ENCODE results near the gene SBF1.
"Not testable (repeated sequence)": the region's sequence is repeated elsewhere in the genome, so short reads cannot be mapped to it uniquely, and the experiment has no call there.

The SBF1 gene

GRCh38 chr22:50444663-50445062, 30.2 kb downstream of the SBF1 start:
- no peak for DNase-seq

DNA sequence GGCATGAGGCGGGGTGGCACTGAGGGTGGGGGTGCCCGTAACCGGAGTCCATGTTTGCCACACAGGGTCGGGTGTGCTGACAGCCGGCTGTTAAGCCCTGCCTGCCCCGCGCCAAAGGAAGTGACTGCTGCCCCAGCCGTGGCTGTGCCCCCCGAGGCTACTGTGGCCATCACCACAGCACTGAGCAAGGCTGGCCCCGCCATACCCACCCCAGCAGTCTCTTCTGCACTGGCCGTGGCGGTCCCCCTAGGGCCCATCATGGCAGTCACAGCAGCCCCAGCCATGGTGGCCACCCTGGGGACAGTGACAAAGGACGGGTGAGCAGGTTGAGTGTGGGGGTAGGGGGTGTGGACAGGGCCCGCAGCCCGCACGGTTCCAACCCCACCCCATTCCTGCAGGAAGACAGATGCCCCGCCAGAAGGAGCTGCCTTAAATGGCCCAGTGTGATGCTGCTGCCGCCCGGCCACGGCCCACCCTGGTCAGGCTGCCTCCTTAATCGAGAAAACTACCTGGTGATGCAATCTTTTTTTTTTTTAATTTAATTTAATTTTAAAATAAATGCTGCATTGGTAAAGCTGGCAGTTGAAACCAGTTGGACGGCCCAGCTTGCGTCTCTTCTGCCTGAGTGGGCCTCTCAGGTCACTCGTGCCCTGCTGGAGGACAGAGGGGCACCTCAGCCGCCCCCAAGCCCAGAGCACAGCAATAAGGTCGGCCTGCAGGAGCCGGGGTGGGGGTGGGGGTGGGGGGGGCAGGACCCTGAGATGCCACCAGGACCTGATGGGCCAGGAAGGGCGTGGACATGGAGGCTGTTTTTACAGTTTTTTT, 30.8 kb downstream of the SBF1 start:
- no peak for DNase-seq

DNA sequence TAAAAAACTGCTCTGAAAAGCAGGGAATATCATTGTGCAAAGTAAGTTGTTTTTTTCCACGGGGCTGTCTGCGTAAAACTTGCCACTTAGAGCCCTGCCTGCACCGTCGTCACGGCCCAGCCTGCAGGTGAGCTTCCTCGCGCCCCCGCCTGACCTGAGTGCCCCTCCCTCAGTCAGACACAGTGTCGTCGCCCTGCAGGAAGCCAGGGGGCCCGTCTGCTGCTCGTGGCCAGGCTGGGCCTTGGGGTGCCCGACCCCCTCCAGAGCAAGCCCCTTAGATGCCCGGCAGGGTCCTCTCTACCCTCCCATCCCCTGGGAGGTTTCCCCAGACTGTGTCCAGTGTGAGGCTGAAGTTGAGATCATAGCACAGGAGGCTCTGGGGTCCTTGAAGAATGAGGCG, 31.6 kb downstream of the SBF1 start:
- no peak for DNase-seq

GRCh38 chr22:50441428-50441993, 33.3 kb downstream of the SBF1 start:
- no peak for DNase-seq

DNA sequence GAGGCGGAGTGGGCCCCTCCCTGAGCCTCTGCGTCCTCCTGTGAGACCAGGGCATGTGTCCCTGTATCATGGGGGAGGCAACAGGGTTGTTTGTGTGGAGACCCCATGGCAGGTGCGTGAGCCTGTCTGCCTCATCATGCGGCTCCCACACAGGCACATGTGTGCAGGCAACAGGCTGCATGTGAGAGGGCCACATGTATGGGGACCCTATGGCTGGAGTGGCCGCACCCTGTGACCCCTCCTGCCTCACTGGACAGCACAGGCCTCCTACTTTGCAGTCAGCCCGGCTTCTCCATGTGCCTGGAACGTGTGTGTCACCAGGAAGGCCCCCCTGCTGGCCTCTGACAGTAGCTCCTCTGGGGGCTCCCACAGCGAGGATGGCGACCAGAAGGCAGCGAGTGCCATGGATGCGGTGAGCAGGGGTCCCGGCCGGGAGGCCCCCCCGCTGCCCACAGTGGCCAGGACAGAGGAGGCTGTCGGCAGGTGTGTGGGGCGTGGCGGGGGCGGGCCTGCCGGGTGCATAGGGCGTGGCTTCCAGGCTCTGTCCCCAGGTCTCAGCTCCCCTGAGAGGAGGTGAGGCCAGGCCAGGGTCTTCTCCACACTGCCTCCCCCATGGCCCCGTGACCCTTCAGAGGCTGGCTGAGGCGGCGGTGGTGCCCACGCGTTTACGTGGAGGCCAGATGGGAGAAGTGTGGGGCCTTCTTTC, 34.1 kb downstream of the SBF1 start:
- DNase-seq: no peak

DNA sequence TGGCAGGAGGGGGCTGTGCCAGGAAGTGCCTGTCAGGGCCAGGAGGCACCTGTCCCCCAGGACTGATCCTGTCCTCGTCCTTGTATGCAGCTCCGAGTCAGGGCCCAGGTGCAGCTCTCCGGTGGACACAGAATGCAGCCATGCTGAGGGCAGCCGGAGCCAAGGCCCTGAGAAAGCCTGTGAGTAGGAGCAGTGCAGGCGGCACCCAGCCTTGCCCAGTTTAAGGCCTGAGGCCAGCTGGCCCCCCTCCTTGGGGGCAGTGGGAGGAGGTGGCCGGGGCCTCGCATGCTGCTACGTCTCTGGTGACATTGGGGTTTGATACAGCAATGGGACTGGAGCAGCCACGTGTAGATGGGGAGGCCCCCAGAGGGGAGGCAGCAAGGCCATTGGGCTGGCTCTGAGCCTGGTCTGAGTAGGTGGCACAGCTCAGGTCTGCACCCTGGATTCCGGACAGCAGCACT, 34.9 kb downstream of the SBF1 start:
- no peak for DNase-seq

DNA sequence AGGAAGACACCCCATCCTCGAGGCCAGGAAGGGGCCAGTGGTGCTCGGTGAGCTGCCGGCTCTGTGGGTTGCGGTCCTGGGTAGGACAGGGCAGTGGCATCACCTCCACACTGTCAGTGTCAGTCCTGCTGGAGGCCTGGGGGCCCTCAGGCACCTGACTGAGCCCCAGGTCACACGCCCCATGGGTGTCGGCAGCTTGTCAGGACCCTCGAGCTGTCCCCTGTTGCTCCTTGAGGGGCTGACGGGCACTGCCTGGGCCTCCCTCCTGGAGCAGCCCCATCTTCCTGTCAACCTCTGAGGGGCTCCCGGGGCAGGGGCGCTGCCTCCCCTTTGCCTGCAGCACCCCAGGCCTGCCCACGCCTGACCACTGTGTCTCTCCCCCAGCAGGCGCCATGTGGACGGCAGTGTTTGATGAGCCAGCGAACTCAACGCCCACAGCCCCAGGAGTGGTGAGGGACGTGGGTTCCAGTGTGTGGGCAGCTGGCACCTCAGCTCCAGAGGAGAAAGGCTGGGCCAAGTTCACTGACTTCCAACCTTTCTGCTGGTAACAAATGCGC, 35.4 kb downstream of the SBF1 start:
- no peak for DNase-seq

DNA sequence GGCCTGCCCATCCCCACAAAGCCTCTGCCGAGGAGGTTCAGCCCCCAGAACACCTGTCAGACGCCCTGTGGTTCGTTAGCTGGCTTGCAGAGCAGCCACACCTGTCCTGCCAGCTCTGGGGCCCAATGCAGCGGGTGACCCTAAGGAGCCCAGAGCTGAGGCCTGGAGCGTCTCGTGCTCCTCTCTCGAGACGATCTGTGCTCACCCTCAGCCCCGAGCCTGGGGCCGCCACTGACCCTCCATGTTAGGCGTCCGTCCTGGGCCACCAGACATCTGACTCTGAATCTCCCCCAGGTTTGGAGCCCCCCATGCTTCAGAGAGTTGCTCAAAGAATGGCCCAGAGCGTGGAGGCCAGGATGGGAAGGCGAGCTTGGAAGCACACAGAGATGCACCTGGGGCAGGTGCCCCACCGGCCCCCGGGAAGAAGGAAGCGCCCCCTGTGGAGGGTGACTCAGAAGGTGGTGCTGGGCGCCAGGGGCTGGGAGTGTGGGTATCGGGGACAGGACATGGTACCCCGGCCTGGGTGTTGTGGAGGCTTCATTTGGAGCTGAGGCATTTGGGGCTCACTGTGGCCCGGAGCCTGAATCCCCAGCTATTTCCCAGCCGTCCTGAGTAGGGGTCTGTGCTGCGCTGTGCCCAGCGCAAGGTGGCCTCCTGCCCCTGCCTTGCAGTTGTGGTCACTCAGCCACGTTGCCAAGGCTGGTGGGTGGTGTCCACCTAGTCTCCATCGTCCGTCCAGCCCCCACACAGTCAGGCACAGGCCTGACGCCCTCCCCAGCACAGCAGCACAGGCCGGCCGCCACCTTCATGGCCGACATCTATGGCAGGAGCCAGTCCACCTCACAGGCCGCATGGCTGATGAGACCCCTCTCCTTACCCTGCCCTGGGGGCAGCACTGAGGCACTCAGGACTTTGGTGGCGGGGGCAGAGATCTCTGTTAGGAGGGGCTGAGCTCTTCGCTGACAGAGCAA, 36.2 kb downstream of the SBF1 start:
- no peak for DNase-seq

DNA sequence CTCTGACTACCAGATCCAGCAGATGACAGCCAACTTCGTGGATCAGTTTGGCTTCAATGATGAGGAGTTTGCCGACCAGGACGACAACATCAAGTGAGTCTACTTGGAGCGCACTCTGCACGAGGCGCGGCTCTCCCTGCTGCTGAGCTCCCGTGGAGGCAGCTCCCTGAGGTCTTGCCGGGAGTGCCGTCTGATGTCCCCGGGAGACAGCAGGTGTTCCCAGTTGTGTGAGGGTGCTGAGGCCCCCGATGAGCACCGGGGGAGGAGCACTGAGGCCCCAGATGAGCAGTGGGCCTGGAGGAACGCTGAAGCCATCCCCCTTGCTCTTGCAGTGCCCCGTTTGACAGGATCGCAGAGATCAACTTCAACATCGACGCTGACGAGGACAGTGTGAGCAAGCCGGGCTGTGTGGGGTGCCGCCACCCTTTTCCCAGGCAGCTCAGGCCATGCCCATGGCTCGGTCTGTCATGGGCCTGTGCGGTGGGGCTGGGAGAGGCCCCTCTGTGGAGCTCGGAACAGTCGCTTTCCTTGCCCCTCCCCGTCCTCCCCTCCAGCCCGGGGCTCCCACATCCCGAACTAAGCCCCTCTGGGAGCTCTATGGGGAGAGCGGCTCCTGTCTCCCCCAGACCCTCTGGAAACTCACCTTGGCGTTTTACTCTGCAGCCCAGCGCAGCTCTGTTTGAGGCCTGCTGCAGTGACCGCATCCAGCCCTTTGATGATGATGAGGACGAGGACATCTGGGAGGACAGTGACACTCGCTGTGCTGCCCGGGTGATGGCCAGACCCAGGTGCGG, 37.1 kb downstream of the SBF1 start:
- no peak for DNase-seq

DNA sequence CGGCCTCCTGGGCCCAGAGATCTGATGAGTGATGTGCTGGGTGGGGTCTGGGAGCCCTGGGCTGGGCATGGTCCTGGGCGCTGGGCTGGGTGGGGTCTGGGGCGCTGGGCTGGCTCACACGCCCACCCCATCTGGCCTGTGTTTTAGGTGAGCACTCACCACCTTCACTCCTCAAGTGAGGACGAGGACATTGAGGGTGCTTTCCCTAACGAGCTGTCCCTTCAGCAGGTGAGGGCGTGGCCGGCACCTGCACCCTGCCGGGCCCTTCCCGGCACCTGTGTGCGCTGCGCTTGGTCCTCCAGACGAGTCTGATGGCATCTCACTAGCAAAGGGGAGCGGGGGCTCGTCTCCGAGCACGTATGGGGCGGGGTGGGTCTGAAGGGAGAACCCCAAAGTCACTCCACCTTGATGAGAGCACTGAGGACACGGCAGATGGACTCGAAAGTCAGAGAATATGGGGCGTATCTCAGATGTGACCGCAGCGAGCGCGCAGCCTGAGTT, 37.9 kb downstream of the SBF1 start:
- DNase-seq: no peak

GRCh38 chr22:50436015-50436830, 38.6 kb downstream of the SBF1 start:
- no peak for DNase-seq

- no peak for DNase-seq
Observed at GRCh38 chr22:50435291-50436014, 39.4 kb downstream of the SBF1 start.

- DNase-seq: no peak
Observed at GRCh38 chr22:50434849-50435248, 40.0 kb downstream of the SBF1 start.

GRCh38 chr22:50432877-50433510, 41.8 kb downstream of the SBF1 start:
- DNase-seq: not testable (repeated sequence)

DNA sequence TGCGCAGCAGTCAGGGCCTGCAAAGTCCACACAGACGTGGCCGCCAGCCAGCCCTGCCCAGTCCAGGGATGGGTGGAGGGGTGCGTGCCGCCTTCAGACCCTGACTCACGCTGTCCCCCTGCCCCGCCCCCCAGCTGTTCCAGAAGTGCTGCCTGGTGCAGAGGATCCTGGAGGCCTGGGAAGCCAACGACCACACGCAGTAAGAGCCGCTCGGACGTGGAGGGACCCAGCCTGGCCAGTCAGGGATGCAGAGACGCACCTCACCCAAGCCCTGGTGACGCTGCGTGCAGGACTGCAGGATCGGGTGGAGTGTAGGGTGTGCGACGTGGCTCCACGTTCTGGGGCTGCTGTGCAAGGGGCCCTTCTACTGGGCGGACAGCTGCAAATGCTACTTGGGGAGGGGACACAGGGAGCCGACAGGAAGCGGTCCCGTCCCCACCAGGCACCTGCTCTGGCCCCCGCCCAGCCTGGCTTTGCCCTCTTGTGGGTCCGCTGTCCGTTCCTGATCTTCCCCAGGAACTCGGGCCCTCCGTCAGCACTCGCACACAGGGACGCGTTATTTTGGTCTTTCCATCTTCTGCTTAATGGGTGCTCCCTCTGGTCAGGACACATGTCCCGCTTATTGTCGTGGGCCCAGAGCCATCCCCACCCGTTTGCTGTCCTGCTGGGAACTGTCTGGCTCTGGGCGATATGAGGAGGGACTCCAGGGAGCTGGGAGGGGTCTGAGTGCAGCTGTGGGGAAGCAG, 42.5 kb downstream of the SBF1 start:
- no peak for DNase-seq

DNA sequence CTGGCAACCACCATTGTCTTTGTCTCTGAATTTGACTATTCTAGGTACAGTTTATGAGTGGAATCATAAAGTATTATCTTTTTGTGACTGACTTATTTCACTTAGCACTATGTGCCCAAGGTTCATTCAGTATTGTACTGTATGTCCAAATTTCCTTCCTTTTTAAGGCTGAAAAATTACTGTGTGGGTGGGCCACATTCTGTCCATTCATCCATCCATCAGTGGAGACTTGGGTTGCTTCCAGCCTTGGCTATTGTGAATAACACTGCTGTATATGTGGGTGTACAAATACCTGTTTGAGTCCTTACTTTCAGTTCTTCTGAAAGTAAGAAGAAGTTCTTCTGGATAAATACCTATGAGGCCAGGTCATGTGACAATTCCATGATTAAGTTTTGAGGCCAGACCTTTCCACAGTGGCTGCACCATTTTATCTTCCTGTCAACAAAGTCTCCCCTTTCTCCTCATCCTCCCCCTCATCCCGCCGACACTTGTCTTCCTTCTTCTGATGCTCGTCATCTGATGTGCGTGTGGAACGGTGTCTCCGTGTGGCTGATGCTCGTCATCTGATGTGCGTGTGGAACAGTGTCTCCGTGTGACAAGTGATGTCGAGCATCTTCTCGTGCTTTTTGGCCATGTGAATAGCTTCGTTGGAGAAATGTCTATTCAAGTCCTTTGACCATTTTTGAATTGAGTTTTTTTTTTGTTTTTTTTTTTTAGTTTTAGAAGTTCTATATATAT, 49.5 kb downstream of the SBF1 start:
- no peak for DNase-seq

DNA sequence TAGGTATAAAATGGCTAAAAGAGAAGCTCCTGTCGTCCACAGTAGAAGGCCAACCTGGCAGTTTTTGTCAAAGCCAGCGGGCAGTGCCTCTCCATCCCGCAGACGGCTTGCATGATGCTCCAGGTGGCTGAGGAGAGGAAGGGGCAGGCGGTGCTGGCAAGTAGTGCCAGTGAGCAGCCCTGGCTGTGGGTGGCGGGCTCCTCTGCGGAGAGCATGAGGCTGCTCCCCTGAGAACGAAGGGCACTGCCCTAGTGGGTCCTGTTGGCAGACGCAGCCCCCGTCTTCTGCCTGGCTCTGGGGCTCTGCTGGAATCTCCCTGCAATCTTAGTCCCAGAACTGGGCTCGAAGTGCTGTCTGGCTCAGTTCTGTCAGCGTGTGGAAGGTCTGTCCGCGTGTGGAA, 50.9 kb downstream of the SBF1 start:
- DNase-seq: no peak

Measured in retina (tissue), 1 donor.